SK-N-SH (cell line): ENCODE data around the gene SNRPB2.

Experiments
- ELF1 ChIP-seq: IDR thresholded peaks from 2 replicates; pipeline ENCODE4 v1.4.0; 2012
- MXI1 ChIP-seq: IDR thresholded peaks from 2 replicates; pipeline ENCODE4 v1.6.1; 2012; ENCODE audit warnings: mild to moderate bottlenecking, low read depth, low read length, improper control_type of control experiment
- RCOR1 ChIP-seq: fragments of 150-350 bp; IDR thresholded peaks from 2 replicates; pipeline ENCODE4 v1.6.1; 2017; ENCODE audit warnings: antibody characterized with exemption, low read length
- TF ChIP-seq, protein P1 (sequence below): fragments of 200-600 bp; sonication (generic); IDR thresholded peaks from 2 replicates; pipeline ENCODE4 v1.6.1; 2017; ENCODE audit warnings: antibody characterized with exemption, mild to moderate bottlenecking, moderate library complexity
- TF ChIP-seq, protein P2 (sequence below): IDR thresholded peaks from 2 replicates; pipeline ENCODE4 v1.4.0; 2012; ENCODE audit warnings: low read depth, borderline replicate concordance

DNA sequence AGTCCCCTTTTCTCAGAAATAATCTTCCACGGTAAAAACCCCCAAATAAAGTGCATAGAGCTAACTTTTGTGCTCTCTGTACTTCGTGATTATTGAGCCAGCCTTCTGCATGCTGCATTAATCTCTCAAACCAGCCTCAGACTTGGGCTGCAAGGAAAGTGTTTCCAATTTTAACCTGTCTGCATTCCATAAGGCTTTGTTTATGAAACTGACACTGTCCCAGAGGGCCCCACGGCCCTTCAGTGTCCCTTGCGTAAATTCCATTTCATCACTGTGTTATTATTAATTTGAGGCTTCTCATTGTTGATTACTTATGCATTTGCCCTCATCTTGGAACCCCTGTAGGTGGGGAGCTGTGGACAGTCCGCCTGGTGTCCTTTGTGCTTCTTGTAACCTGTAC, 15.6 kb upstream of the SNRPB2 start:
- TF ChIP-seq ELF1 (no peak), RCOR1 (no peak), MXI1 (no peak)
- TF ChIP-seq, protein P1, sequence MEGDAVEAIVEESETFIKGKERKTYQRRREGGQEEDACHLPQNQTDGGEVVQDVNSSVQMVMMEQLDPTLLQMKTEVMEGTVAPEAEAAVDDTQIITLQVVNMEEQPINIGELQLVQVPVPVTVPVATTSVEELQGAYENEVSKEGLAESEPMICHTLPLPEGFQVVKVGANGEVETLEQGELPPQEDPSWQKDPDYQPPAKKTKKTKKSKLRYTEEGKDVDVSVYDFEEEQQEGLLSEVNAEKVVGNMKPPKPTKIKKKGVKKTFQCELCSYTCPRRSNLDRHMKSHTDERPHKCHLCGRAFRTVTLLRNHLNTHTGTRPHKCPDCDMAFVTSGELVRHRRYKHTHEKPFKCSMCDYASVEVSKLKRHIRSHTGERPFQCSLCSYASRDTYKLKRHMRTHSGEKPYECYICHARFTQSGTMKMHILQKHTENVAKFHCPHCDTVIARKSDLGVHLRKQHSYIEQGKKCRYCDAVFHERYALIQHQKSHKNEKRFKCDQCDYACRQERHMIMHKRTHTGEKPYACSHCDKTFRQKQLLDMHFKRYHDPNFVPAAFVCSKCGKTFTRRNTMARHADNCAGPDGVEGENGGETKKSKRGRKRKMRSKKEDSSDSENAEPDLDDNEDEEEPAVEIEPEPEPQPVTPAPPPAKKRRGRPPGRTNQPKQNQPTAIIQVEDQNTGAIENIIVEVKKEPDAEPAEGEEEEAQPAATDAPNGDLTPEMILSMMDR, result no peak
- TF ChIP-seq, protein P2, sequence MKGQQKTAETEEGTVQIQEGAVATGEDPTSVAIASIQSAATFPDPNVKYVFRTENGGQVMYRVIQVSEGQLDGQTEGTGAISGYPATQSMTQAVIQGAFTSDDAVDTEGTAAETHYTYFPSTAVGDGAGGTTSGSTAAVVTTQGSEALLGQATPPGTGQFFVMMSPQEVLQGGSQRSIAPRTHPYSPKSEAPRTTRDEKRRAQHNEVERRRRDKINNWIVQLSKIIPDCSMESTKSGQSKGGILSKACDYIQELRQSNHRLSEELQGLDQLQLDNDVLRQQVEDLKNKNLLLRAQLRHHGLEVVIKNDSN, result no peak
